Measurements from ENCODE around the gene POLE3.

DNA sequence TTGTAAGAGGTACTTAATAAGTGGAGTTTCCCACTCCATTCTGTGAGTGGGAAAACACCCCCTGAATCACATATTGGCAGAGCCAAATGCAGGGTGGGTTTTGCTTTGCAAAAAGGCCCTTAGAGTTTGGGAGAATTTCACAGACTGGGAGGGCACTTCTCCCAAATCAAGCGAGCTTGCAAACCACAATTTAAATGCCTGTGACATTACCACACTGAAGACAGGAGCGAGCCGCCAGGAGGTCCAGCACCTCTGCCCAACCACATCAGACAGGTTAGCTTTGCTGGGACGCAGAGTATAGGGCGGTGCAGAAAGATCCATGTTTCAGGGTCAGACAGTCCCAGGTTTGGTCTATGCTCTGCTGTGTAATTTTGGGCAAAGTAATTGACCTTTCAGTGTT, 11.7 kb downstream of the POLE3 start:
- no peak for TF ChIP-seq POLR2A (IDR thresholded peaks at IDR 0.05)
- TF ChIP-seq, protein P1, sequence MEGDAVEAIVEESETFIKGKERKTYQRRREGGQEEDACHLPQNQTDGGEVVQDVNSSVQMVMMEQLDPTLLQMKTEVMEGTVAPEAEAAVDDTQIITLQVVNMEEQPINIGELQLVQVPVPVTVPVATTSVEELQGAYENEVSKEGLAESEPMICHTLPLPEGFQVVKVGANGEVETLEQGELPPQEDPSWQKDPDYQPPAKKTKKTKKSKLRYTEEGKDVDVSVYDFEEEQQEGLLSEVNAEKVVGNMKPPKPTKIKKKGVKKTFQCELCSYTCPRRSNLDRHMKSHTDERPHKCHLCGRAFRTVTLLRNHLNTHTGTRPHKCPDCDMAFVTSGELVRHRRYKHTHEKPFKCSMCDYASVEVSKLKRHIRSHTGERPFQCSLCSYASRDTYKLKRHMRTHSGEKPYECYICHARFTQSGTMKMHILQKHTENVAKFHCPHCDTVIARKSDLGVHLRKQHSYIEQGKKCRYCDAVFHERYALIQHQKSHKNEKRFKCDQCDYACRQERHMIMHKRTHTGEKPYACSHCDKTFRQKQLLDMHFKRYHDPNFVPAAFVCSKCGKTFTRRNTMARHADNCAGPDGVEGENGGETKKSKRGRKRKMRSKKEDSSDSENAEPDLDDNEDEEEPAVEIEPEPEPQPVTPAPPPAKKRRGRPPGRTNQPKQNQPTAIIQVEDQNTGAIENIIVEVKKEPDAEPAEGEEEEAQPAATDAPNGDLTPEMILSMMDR (IDR thresholded peaks at IDR 0.05): no peak

Measured in sigmoid colon (tissue), 3 donors.